ENCODE measurements around the gene NAALADL2. TPM values are rescaled to one million over a fixed set of nuclear protein-coding genes. Genes with fewer than 3 reads are reported as not detected.

Gene NAALADL2
- total and polyA plus RNA-seq, 2 of the 8 experiments (the other 6 are each of a cell fraction or from before 2014, with no cell fraction given) = 0.12 to 0.22 TPM

DNA sequence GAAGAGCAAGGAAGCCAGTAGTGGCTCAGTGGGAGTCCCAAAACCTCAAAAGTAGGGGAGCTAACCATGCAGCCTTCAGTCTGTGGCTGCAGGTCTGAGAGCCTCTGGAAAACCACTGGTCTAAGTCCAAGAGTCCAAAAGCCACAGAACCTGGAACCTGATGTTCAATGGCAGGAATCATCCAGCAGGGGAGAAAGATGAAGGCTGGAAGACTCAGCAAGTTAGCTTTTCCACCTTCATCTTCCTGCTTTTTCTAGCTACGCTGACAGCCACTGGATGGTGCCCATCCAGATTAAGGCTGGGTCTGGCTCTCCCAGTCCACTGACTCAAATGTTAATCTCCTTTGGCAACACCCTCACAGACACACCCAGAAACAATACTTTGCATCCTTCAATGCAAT lies 626.3 kb downstream of the NAALADL2 start:
- WGBS, 2 experiments (ENCODE audit: extremely low coverage in 1 of 2, insufficient coverage in 1 of 2, insufficient read length in 1 of 2, insufficient replicate concordance in 2 of 2, low coverage in 1 of 2, low lambda C conversion rate in 2 of 2, missing lambda C conversion rate in 1 of 2) = 82% methylated on average over 1 of the region's 1 CpG; no CpG with 5 or more reads in 1 of the 2 experiments
- H3K23ac ChIP-seq (ENCODE audit: insufficient read length) = no peak overlapping the region
- no peak overlapping the region for H3K4ac ChIP-seq (replicated peaks; ENCODE audit: insufficient read length, low read depth, low read length)
- POLR2A ChIA-PET (ENCODE audit: partially characterized antibody) = no interaction called here
- no peak for TF ChIP-seq EGR1 (IDR thresholded peaks at IDR 0.05; ENCODE audit: borderline replicate concordance, low read depth, low read length)
- TF ChIP-seq, protein P1, sequence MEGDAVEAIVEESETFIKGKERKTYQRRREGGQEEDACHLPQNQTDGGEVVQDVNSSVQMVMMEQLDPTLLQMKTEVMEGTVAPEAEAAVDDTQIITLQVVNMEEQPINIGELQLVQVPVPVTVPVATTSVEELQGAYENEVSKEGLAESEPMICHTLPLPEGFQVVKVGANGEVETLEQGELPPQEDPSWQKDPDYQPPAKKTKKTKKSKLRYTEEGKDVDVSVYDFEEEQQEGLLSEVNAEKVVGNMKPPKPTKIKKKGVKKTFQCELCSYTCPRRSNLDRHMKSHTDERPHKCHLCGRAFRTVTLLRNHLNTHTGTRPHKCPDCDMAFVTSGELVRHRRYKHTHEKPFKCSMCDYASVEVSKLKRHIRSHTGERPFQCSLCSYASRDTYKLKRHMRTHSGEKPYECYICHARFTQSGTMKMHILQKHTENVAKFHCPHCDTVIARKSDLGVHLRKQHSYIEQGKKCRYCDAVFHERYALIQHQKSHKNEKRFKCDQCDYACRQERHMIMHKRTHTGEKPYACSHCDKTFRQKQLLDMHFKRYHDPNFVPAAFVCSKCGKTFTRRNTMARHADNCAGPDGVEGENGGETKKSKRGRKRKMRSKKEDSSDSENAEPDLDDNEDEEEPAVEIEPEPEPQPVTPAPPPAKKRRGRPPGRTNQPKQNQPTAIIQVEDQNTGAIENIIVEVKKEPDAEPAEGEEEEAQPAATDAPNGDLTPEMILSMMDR (IDR thresholded peaks at IDR 0.05; ENCODE audit: control extremely low read depth in 1 of 3, insufficient read depth in 1 of 3, low read depth in 1 of 3, low read length in 3 of 3) = peak in 1 of 3 experiments; percentile 6; a peak in 1 of 4 replicates
- no peaks in the 10 kb centered on the region for H3K79me1 ChIP-seq (ENCODE audit: low read depth, low read length)
- H4K8ac ChIP-seq (ENCODE audit: extremely low read depth, insufficient read depth, low read length) = no peak overlapping the region
- H3K79me2 ChIP-seq (ENCODE audit: control insufficient read depth in 1 of 2, insufficient read depth in 2 of 2, low read length in 2 of 2) = no peaks in the 10 kb centered on the region
- no peak overlapping the region for H2BK120ac ChIP-seq (replicated peaks; ENCODE audit: low read depth, low read length)
- H3K4me2 ChIP-seq (ENCODE audit: insufficient read depth in 1 of 2, low read depth in 2 of 2, low read length in 2 of 2) = no peak overlapping the region
- H3K23me2 ChIP-seq (ENCODE audit: low read depth, low read length) = no peaks in the 10 kb centered on the region
- CTCF ChIA-PET (ENCODE audit: partially characterized antibody) = interaction anchor here (0.6 to 1.2 kb wide), 3 partner anchors 9 to 1707 kb away, joined by 3 read pairs; no protein-coding TSS in a partner anchor
- FAIRE-seq (no peak), DNase-seq (ENCODE audit: low read depth in 1 of 2, low spot score in 2 of 2) (no peak)
- H3K4me1 ChIP-seq (replicated peaks in 1 of 4; ENCODE audit: control insufficient read depth in 3 of 4, insufficient read depth in 4 of 4, low read length in 3 of 4) = no peaks in the 10 kb centered on the region
- no peak overlapping the region for H2BK12ac ChIP-seq (ENCODE audit: low read depth, low read length)
- no peak overlapping the region for H2AFZ ChIP-seq (ENCODE audit: low read length)
- H2BK15ac ChIP-seq (ENCODE audit: low read length) = no peak overlapping the region
- no peak overlapping the region for H3K14ac ChIP-seq (ENCODE audit: insufficient read length)
- H4K20me1 ChIP-seq (replicated peaks in 1 of 2; ENCODE audit: control insufficient read depth in 1 of 2, insufficient read depth in 2 of 2, low read length in 2 of 2) = no peaks in the 10 kb centered on the region
- H3K4me3 ChIP-seq (ENCODE audit: extremely low read depth in 1 of 4, insufficient read depth in 2 of 4, low read depth in 3 of 4, low read length in 4 of 4) = no peak overlapping the region
- H3K27ac ChIP-seq (ENCODE audit: low read depth, low read length) = no peak overlapping the region
- H4K91ac ChIP-seq (replicated peaks; ENCODE audit: insufficient read length, low read length) = no peak overlapping the region
- H3K27me3 ChIP-seq (replicated peaks in 1 of 4; ENCODE audit: control insufficient read depth in 3 of 4, extremely low read depth in 1 of 4, insufficient read depth in 3 of 4, low read length in 3 of 4) = no peaks in the 10 kb centered on the region
- no peak overlapping the region for H3K9ac ChIP-seq (replicated peaks in 1 of 4; ENCODE audit: extremely low read depth in 1 of 4, low read depth in 3 of 4, low read length in 3 of 4)
- no peaks in the 10 kb centered on the region for H3K36me3 ChIP-seq (ENCODE audit: control insufficient read depth in 2 of 4, insufficient read depth in 4 of 4, low read length in 3 of 4)
- no peak overlapping the region for H4K5ac ChIP-seq (ENCODE audit: insufficient read length, low read depth, low read length)
- no peak overlapping the region for H3K18ac ChIP-seq (ENCODE audit: extremely low read depth, low read length)
- H3K9me3 ChIP-seq (ENCODE audit: insufficient read depth in 2 of 2, low read depth in 1 of 2, low read length in 1 of 2) = no peaks in the 10 kb centered on the region
- no peak overlapping the region for H2BK20ac ChIP-seq (ENCODE audit: low read length)
- no peak overlapping the region for H3K56ac ChIP-seq (replicated peaks; ENCODE audit: insufficient read length, low read depth, low read length)
- H2AK5ac ChIP-seq (ENCODE audit: low read depth, low read length) = no peak overlapping the region
- H2BK5ac ChIP-seq (ENCODE audit: low read depth, low read length) = no peak overlapping the region
